ENCODE data around the gene COL8A1. TPM values are rescaled to one million over a fixed set of nuclear protein-coding genes. Genes with fewer than 3 reads are reported as not detected.

Gene COL8A1
- total RNA-seq, 2 experiments from 2014 or later = 0.10 to 0.13 TPM

- H3K4me1 Mint-ChIP-seq = peaks cover 4% of the 10 kb centered on the region
- CTCF ChIA-PET = no interaction called here
- no peaks in the 10 kb centered on the region for H3K27me3 Mint-ChIP-seq
- no peak overlapping the region for H3K4me3 Mint-ChIP-seq
- DNase-seq = no peak
- no peak overlapping the region for H3K27ac Mint-ChIP-seq
- H3K9me3 Mint-ChIP-seq = no peaks in the 10 kb centered on the region
- POLR2A ChIA-PET = no interaction called here
- no peaks in the 10 kb centered on the region for H3K36me3 Mint-ChIP-seq (ENCODE audit: low read depth)
These were observed 11.2 kb upstream of the COL8A1 start for GRCh38 chr3:99627062-99627826.

- POLR2A ChIA-PET = no interaction called here
- H3K27ac Mint-ChIP-seq = no peak overlapping the region
- peaks cover 4% of the 10 kb centered on the region for H3K4me1 Mint-ChIP-seq
- no peak overlapping the region for H3K4me3 Mint-ChIP-seq
- H3K36me3 Mint-ChIP-seq (ENCODE audit: low read depth) = no peaks in the 10 kb centered on the region
- H3K9me3 Mint-ChIP-seq = no peaks in the 10 kb centered on the region
- no peak for DNase-seq
- CTCF ChIA-PET = no interaction called here
- peaks cover 12% of the 10 kb centered on the region for H3K27me3 Mint-ChIP-seq
These were observed 7.6 kb upstream of the COL8A1 start for GRCh38 chr3:99630815-99631214.

- no peaks in the 10 kb centered on the region for H3K9me3 Mint-ChIP-seq
- CTCF ChIA-PET = no interaction called here
- H3K27me3 Mint-ChIP-seq = peaks cover 37% of the 10 kb centered on the region
- POLR2A ChIA-PET = no interaction called here
- DNase-seq = no peak
- no peaks in the 10 kb centered on the region for H3K36me3 Mint-ChIP-seq (ENCODE audit: low read depth)
- no peak overlapping the region for H3K27ac Mint-ChIP-seq
- peaks cover 18% of the 10 kb centered on the region for H3K4me1 Mint-ChIP-seq
- no peak overlapping the region for H3K4me3 Mint-ChIP-seq
These were observed 4.4 kb upstream of the COL8A1 start for GRCh38 chr3:99633887-99634558.

GRCh38 chr3:99634881-99635280, 3.5 kb upstream of the COL8A1 start:
- ChIA-PET CTCF (no interaction called here), POLR2A (no interaction called here)
- no peak for DNase-seq
- no peaks in the 10 kb centered on the region for H3K36me3 Mint-ChIP-seq (ENCODE audit: low read depth)
- no peaks in the 10 kb centered on the region for H3K9me3 Mint-ChIP-seq
- peaks cover 44% of the 10 kb centered on the region for H3K27me3 Mint-ChIP-seq
- no peak overlapping the region for H3K4me3 Mint-ChIP-seq
- H3K4me1 Mint-ChIP-seq = peaks cover 18% of the 10 kb centered on the region
- H3K27ac Mint-ChIP-seq = peak overlapping the region; percentile 17

DNA sequence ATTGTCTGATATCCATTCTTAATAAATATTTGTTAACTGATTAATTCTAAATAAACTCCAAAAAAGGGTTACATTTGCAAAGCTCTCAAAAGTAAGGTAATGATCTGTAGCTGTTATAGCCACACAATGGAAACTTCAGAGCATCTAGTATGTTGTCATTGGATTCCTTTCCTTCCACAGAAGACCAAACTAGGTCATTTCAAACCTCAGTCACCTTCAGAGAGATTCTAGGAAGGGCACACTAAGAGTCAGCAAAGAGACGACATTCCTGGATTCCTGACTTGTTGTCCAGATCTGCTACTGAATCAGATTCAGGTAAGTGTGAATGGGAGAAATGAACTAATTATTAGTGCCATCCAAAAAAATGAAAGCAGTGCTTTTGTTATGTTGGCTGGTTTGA, 3.0 kb upstream of the COL8A1 start:
- Mint-ChIP-seq H3K4me1 (peaks cover 18% of the 10 kb centered on the region), H3K36me3 (ENCODE audit: low read depth) (no peaks in the 10 kb centered on the region), H3K4me3 (no peak overlapping the region), H3K27ac (no peak overlapping the region), H3K9me3 (no peaks in the 10 kb centered on the region), H3K27me3 (peaks cover 47% of the 10 kb centered on the region)
- CTCF ChIA-PET = no interaction called here
- POLR2A ChIA-PET = no interaction called here
- DNase-seq = no peak

DNA sequence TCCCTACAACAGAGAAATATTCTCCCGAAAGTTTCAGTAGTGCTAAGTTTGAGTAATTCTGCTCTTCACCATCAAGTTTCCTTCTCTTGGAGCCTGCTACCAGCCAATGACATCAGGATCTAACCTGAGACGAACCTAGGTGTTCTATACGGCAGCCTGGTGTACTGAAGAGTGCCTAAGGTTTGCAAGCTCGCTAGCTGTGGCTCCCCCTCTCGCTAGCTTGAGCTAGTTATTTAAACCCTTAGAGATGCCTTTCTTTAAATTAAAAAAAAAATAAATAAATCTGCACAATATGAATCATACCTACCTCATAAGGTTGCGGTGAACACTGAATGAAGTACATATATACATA, 1.4 kb upstream of the COL8A1 start:
- Mint-ChIP-seq H3K9me3 (no peaks in the 10 kb centered on the region), H3K27me3 (peaks cover 61% of the 10 kb centered on the region), H3K4me1 (peaks cover 18% of the 10 kb centered on the region), H3K36me3 (ENCODE audit: low read depth) (no peaks in the 10 kb centered on the region), H3K27ac (no peak overlapping the region), H3K4me3 (no peak overlapping the region)
- ChIA-PET POLR2A (no interaction called here), CTCF (interaction anchor here (1.0 kb wide), 1 partner anchor 104 kb away, joined by 4 read pairs; no protein-coding TSS in a partner anchor)
- DNase-seq = no peak

- Mint-ChIP-seq H3K4me1 (peaks cover 18% of the 10 kb centered on the region), H3K9me3 (no peaks in the 10 kb centered on the region), H3K27ac (no peak overlapping the region), H3K27me3 (peaks cover 65% of the 10 kb centered on the region), H3K4me3 (peak overlapping the region; percentile 48), H3K36me3 (ENCODE audit: low read depth) (no peaks in the 10 kb centered on the region)
- CTCF ChIA-PET = interaction anchor here (1.0 kb wide), 1 partner anchor 104 kb away, joined by 4 read pairs; no protein-coding TSS in a partner anchor
- POLR2A ChIA-PET = no interaction called here
- DNase-seq = no peak
These were observed 854 bp upstream of the COL8A1 start for GRCh38 chr3:99637368-99638111.

GRCh38 chr3:99639579-99639978, 1.2 kb downstream of the COL8A1 start:
- H3K4me1 Mint-ChIP-seq = peaks cover 18% of the 10 kb centered on the region
- DNase-seq = no peak
- ChIA-PET POLR2A (no interaction called here), CTCF (no interaction called here)
- H3K9me3 Mint-ChIP-seq = no peaks in the 10 kb centered on the region
- H3K36me3 Mint-ChIP-seq (ENCODE audit: low read depth) = no peaks in the 10 kb centered on the region
- H3K27ac Mint-ChIP-seq = no peak overlapping the region
- peaks cover 66% of the 10 kb centered on the region for H3K27me3 Mint-ChIP-seq
- H3K4me3 Mint-ChIP-seq = no peak overlapping the region

- ChIA-PET CTCF (no interaction called here), POLR2A (no interaction called here)
- H3K27ac Mint-ChIP-seq = no peak overlapping the region
- peaks cover 18% of the 10 kb centered on the region for H3K4me1 Mint-ChIP-seq
- no peaks in the 10 kb centered on the region for H3K36me3 Mint-ChIP-seq (ENCODE audit: low read depth)
- peaks cover 60% of the 10 kb centered on the region for H3K27me3 Mint-ChIP-seq
- no peak overlapping the region for H3K4me3 Mint-ChIP-seq
- H3K9me3 Mint-ChIP-seq = no peaks in the 10 kb centered on the region
- no peak for DNase-seq
These were observed 1.9 kb downstream of the COL8A1 start for GRCh38 chr3:99640214-99640851.

DNA sequence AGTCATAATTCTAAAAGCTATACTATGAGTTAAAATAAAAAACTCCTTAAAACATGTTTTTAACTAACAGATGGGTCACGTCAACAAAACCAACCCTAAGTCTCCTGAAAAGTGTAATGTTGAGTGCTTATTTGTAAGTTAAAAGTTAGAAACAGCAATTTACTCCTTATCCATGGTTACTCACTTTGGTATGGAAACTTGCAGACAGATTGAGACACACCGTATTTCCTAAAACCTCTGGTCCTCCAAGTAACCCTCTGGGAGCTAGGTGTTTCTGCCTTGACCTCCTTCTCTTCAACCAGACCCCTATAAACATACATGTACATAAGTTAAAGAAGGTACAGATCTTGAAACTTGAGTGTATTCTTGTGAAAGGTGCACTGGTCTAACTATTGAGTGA, 3.1 kb downstream of the COL8A1 start:
- H3K4me3 Mint-ChIP-seq = no peak overlapping the region
- no peaks in the 10 kb centered on the region for H3K9me3 Mint-ChIP-seq
- no peak overlapping the region for H3K27ac Mint-ChIP-seq
- H3K4me1 Mint-ChIP-seq = peaks cover 18% of the 10 kb centered on the region
- H3K27me3 Mint-ChIP-seq = peaks cover 54% of the 10 kb centered on the region
- CTCF ChIA-PET = no interaction called here
- DNase-seq = no peak
- no peaks in the 10 kb centered on the region for H3K36me3 Mint-ChIP-seq (ENCODE audit: low read depth)
- POLR2A ChIA-PET = no interaction called here

DNA sequence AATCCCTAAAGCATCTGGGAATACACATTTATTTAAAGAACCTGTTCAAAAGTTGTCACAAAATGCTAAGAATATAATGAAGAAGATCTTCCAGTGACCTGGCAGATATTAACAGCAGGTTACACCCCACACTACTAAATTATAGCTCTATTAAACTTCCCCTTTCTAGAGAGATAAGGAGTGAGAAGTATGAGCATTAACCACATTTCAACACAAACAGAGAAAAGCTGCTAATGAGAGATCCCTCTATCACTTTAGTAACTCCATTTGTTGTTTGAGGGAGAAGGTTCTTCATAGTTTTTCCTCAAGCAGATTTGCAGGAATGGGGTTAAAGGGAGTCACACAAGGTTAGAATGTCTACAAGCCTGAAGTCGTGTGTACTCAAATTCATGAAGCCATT, 3.6 kb downstream of the COL8A1 start:
- H3K4me3 Mint-ChIP-seq = no peak overlapping the region
- no peak overlapping the region for H3K27ac Mint-ChIP-seq
- no peaks in the 10 kb centered on the region for H3K9me3 Mint-ChIP-seq
- CTCF ChIA-PET = no interaction called here
- POLR2A ChIA-PET = no interaction called here
- H3K36me3 Mint-ChIP-seq (ENCODE audit: low read depth) = no peaks in the 10 kb centered on the region
- no peak for DNase-seq
- peaks cover 15% of the 10 kb centered on the region for H3K4me1 Mint-ChIP-seq
- H3K27me3 Mint-ChIP-seq = peaks cover 50% of the 10 kb centered on the region

GRCh38 chr3:99644017-99644416, 5.6 kb downstream of the COL8A1 start:
- Mint-ChIP-seq H3K27me3 (peaks cover 36% of the 10 kb centered on the region), H3K36me3 (ENCODE audit: low read depth) (no peaks in the 10 kb centered on the region), H3K4me1 (no peaks in the 10 kb centered on the region), H3K9me3 (no peaks in the 10 kb centered on the region), H3K4me3 (no peak overlapping the region), H3K27ac (no peak overlapping the region)
- no peak for DNase-seq
- CTCF ChIA-PET = interaction anchor here (1.4 kb wide), 1 partner anchor 13 kb away, joined by 3 read pairs; no protein-coding TSS in a partner anchor
- POLR2A ChIA-PET = no interaction called here

- H3K9me3 Mint-ChIP-seq = no peaks in the 10 kb centered on the region
- no peak overlapping the region for H3K4me3 Mint-ChIP-seq
- POLR2A ChIA-PET = no interaction called here
- CTCF ChIA-PET = interaction anchor here (1.4 to 1.6 kb wide), 2 partner anchors 12 to 109 kb away, joined by 3 to 4 read pairs; no protein-coding TSS in a partner anchor
- no peaks in the 10 kb centered on the region for H3K4me1 Mint-ChIP-seq
- no peaks in the 10 kb centered on the region for H3K36me3 Mint-ChIP-seq (ENCODE audit: low read depth)
- DNase-seq = no peak
- peaks cover 30% of the 10 kb centered on the region for H3K27me3 Mint-ChIP-seq
- no peak overlapping the region for H3K27ac Mint-ChIP-seq
These were observed 6.4 kb downstream of the COL8A1 start for GRCh38 chr3:99644746-99645145.
